H1 (cell line): ENCODE data around the gene CTDP1. TPM values are rescaled to one million over a fixed set of nuclear protein-coding genes. Genes with fewer than 3 reads are reported as not detected.

Experiments
- CTCF ChIA-PET: fragments of 300-600 bp; sonication (Branson Sonifier 250); formaldehyde crosslinking; loops from one replicate; lab custom pipeline; 2021; ENCODE audit not compliant: partially characterized antibody; lab: Charles Lee
- POLR2A ChIA-PET: fragments of 300-600 bp; sonication (Branson Sonifier 250); formaldehyde crosslinking; loops from one replicate; lab custom pipeline; 2021; ENCODE audit warnings: inconsistent platforms; ENCODE audit not compliant: partially characterized antibody; lab: Charles Lee
- DNase-seq, 2 experiments: peaks; one replicate each; pipeline versions ENCODE4 v3.0.0 to v3.0.0-alpha.2; 2010 to 2022; ENCODE audit warnings: low spot score in 2 of 2, low read depth in 1 of 2, mixed read lengths in 1 of 2
- FAIRE-seq: peaks from 2 replicates; lab custom pipeline; 2011; peaks lifted over from hg19 to GRCh38; lab: Jason Lieb, UNC
- H2AFZ ChIP-seq: 2 replicates; pipeline ENCODE4 v1.8.1; 2012; ENCODE audit warnings: low read length, inconsistent platforms
- H2AK5ac ChIP-seq: 2 replicates; pipeline ENCODE4 v1.6.1; 2013; ENCODE audit warnings: low read depth, low read length
- H2BK120ac ChIP-seq: replicated peaks from 2 replicates; pipeline ENCODE3; 2013; ENCODE audit warnings: low read depth, low read length, inconsistent platforms
- H2BK12ac ChIP-seq: 2 replicates; pipeline ENCODE4 v1.6.1; 2013; ENCODE audit warnings: low read depth, low read length
- H2BK15ac ChIP-seq: 2 replicates; pipeline ENCODE4 v1.6.1; 2013; ENCODE audit warnings: low read length
- H2BK20ac ChIP-seq: 2 replicates; pipeline ENCODE4 v1.6.1; 2013; ENCODE audit warnings: low read length
- H2BK5ac ChIP-seq: 2 replicates; pipeline ENCODE4 v1.6.1; 2013; ENCODE audit warnings: low read depth, low read length
- H3K14ac ChIP-seq: 2 replicates; pipeline ENCODE4 v1.6.1; 2013; ENCODE audit warnings: inconsistent platforms; ENCODE audit not compliant: insufficient read length
- H3K18ac ChIP-seq: 2 replicates; pipeline ENCODE4 v1.6.1; 2013; ENCODE audit warnings: low read length; ENCODE audit errors: extremely low read depth
- H3K23ac ChIP-seq: 2 replicates; pipeline ENCODE4 v1.6.1; 2013; ENCODE audit warnings: inconsistent platforms; ENCODE audit not compliant: insufficient read length
- H3K23me2 ChIP-seq: 2 replicates; pipeline ENCODE4 v1.6.1; 2013; ENCODE audit warnings: low read depth, low read length
- H3K27ac ChIP-seq: 2 replicates; pipeline ENCODE4 v1.6.1; 2011; ENCODE audit warnings: low read depth, low read length, inconsistent platforms
- H3K27me3 ChIP-seq, 4 experiments: replicated peaks in 1 of 4; 1 replicate in 1 of 4; 2 replicates in 3 of 4; pipeline versions ENCODE4 v1.6.1 to v1.8.1; 2011 to 2013; ENCODE audit warnings: low read length in 3 of 4, mild to moderate bottlenecking in 3 of 4, inconsistent platforms in 2 of 4, mixed read lengths in 2 of 4, moderate library complexity in 1 of 4; ENCODE audit not compliant: control insufficient read depth in 3 of 4, insufficient read depth in 3 of 4; ENCODE audit errors: extremely low read depth in 1 of 4
- H3K36me3 ChIP-seq, 4 experiments: 2 replicates each; pipeline versions ENCODE4 v1.6.1 to v1.8.1; 2011 to 2013; ENCODE audit warnings: mild to moderate bottlenecking in 4 of 4, low read length in 3 of 4, moderate library complexity in 2 of 4, control low read depth in 1 of 4, inconsistent platforms in 1 of 4; ENCODE audit not compliant: insufficient read depth in 4 of 4, control insufficient read depth in 2 of 4
- H3K4ac ChIP-seq: replicated peaks from 2 replicates; pipeline ENCODE3; 2013; ENCODE audit warnings: low read length, low read depth, mixed read lengths, inconsistent platforms; ENCODE audit not compliant: insufficient read length
- H3K4me1 ChIP-seq, 4 experiments: replicated peaks in 1 of 4; 1 replicate in 1 of 4; 2 replicates in 3 of 4; pipeline versions ENCODE4 v1.6.1 to v1.8.1; 2011 to 2013; ENCODE audit warnings: low read length in 3 of 4, inconsistent platforms in 2 of 4, mixed read lengths in 1 of 4; ENCODE audit not compliant: insufficient read depth in 4 of 4, control insufficient read depth in 3 of 4
- H3K4me2 ChIP-seq, 2 experiments: 2 replicates each; pipeline versions ENCODE4 v1.6.1 to v1.8.1; 2011 to 2013; ENCODE audit warnings: low read depth in 2 of 2, low read length in 2 of 2, control low read depth in 1 of 2, inconsistent platforms in 1 of 2, mild to moderate bottlenecking in 1 of 2; ENCODE audit not compliant: insufficient read depth in 1 of 2
- H3K4me3 ChIP-seq, 4 experiments: fragments of 200-600, 300-600 bp in 1 of 4; sonication (generic), shearing (Covaris generic), sonication (Bioruptor Twin) in 1 of 4; 2 replicates each; pipeline versions ENCODE4 v1.5.1 to v1.8.1; 2011 to 2016; ENCODE audit warnings: low read length in 4 of 4, low read depth in 3 of 4, control low read depth in 2 of 4, inconsistent platforms in 2 of 4, mild to moderate bottlenecking in 2 of 4, mixed read lengths in 1 of 4, moderate library complexity in 1 of 4; ENCODE audit not compliant: insufficient read depth in 2 of 4; ENCODE audit errors: extremely low read depth in 1 of 4
- H3K56ac ChIP-seq: replicated peaks from 2 replicates; pipeline ENCODE3; 2013; ENCODE audit warnings: low read depth, mild to moderate bottlenecking, mixed read lengths, low read length, inconsistent platforms; ENCODE audit not compliant: insufficient read length
- H3K79me1 ChIP-seq: 2 replicates; pipeline ENCODE4 v1.6.1; 2013; ENCODE audit warnings: low read depth, low read length, control low read depth
- H3K79me2 ChIP-seq, 2 experiments: 2 replicates each; pipeline versions ENCODE4 v1.6.1 to v1.8.1; 2012 to 2013; ENCODE audit warnings: low read length in 2 of 2, mild to moderate bottlenecking in 2 of 2, inconsistent platforms in 1 of 2; ENCODE audit not compliant: insufficient read depth in 2 of 2, control insufficient read depth in 1 of 2
- H3K9ac ChIP-seq, 4 experiments: replicated peaks in 1 of 4; 1 replicate in 1 of 4; 2 replicates in 3 of 4; pipeline versions ENCODE4 v1.6.1 to v1.8.1; 2011 to 2013; ENCODE audit warnings: low read depth in 3 of 4, low read length in 3 of 4, control low read depth in 2 of 4, mild to moderate bottlenecking in 2 of 4, moderate library complexity in 2 of 4, inconsistent platforms in 1 of 4; ENCODE audit errors: extremely low read depth in 1 of 4
- H3K9me3 ChIP-seq, 2 experiments: 2 replicates each; pipeline versions ENCODE4 v1.6.1 to v1.8.1; 2012 to 2013; ENCODE audit warnings: mild to moderate bottlenecking in 2 of 2, moderate library complexity in 2 of 2, control low read depth in 1 of 2, inconsistent platforms in 1 of 2, low read depth in 1 of 2, low read length in 1 of 2, mixed read lengths in 1 of 2; ENCODE audit not compliant: insufficient read depth in 2 of 2
- H4K20me1 ChIP-seq, 2 experiments: replicated peaks in 1 of 2; 2 replicates each; pipeline versions ENCODE3 to v1.8.1; 2011 to 2013; ENCODE audit warnings: inconsistent platforms in 2 of 2, low read length in 2 of 2, mild to moderate bottlenecking in 1 of 2; ENCODE audit not compliant: insufficient read depth in 2 of 2, control insufficient read depth in 1 of 2
- H4K5ac ChIP-seq: 2 replicates; pipeline ENCODE4 v1.6.1; 2013; ENCODE audit warnings: low read length, low read depth, mixed read lengths, inconsistent platforms; ENCODE audit not compliant: insufficient read length
- H4K8ac ChIP-seq: 2 replicates; pipeline ENCODE4 v1.8.0; 2013; ENCODE audit warnings: mild to moderate bottlenecking, moderate library complexity, low read length, inconsistent platforms; ENCODE audit not compliant: insufficient read depth; ENCODE audit errors: extremely low read depth
- H4K91ac ChIP-seq: replicated peaks from 2 replicates; pipeline ENCODE3; 2013; ENCODE audit warnings: low read length, mixed read lengths, inconsistent platforms; ENCODE audit not compliant: insufficient read length
- CTBP2 ChIP-seq: IDR thresholded peaks from 2 replicates; pipeline ENCODE4 v1.7.0; 2011; ENCODE audit warnings: borderline replicate concordance, mild to moderate bottlenecking, moderate library complexity, mixed read lengths, low read length; ENCODE audit not compliant: insufficient read depth, insufficient read length
- HDAC6 ChIP-seq: IDR thresholded peaks from one replicate; pipeline ENCODE4 v1.7.1; 2012; ENCODE audit warnings: low read depth, mild to moderate bottlenecking, inconsistent platforms, low read length, moderate library complexity
- KDM5A ChIP-seq: fragments of 200-600 bp; IDR thresholded peaks from 2 replicates; pipeline ENCODE4 v1.7.1; 2012; ENCODE audit warnings: mild to moderate bottlenecking, low read length, inconsistent platforms, mixed read lengths
- MAFK ChIP-seq: IDR thresholded peaks from 2 replicates; pipeline ENCODE4 v1.6.1; 2012; ENCODE audit warnings: low read depth, mild to moderate bottlenecking, improper control_type of control experiment, low read length
- POLR2A ChIP-seq, 2 experiments: IDR thresholded peaks; 1 replicate in 1 of 2; 2 replicates in 1 of 2; pipeline ENCODE4 v1.6.1; 2011; ENCODE audit warnings: low read depth in 2 of 2, low read length in 2 of 2, mild to moderate bottlenecking in 2 of 2; ENCODE audit errors: control extremely low read depth in 1 of 2
- RBBP5 ChIP-seq: IDR thresholded peaks from 2 replicates; pipeline ENCODE4 v1.7.1; 2012; ENCODE audit warnings: low read depth, mild to moderate bottlenecking, inconsistent platforms, low read length, moderate library complexity, borderline replicate concordance
- RFX5 ChIP-seq: IDR thresholded peaks from 2 replicates; pipeline ENCODE4 v1.6.1; 2011; ENCODE audit warnings: low read depth, low read length, improper control_type of control experiment, borderline replicate concordance
- SAP30 ChIP-seq: fragments of 300-600 bp; sonication (generic); IDR thresholded peaks from 2 replicates; pipeline ENCODE4 v1.7.1; 2012; ENCODE audit warnings: low read length, moderate library complexity, mild to moderate bottlenecking, inconsistent platforms; ENCODE audit not compliant: insufficient read depth, insufficient replicate concordance
- SIX5 ChIP-seq: IDR thresholded peaks from 2 replicates; pipeline ENCODE4 v1.6.1; 2011; ENCODE audit warnings: mild to moderate bottlenecking, low read depth, low read length
- SP1 ChIP-seq: IDR thresholded peaks from 2 replicates; pipeline ENCODE4 v1.6.1; 2011; ENCODE audit warnings: low read depth, low read length
- TCF12 ChIP-seq: IDR thresholded peaks from 2 replicates; pipeline ENCODE4 v1.6.1; 2011; ENCODE audit warnings: low read depth, mild to moderate bottlenecking, low read length
- WGBS, 2 experiments: shearing (Covaris generic) in 1 of 2; methylation state at CpG; one replicate each; pipeline versions ENCODE4 v1.1.6 to v1.1.7; 2013 to 2015; ENCODE audit warnings: low lambda C conversion rate in 2 of 2, mixed read lengths in 2 of 2, inconsistent platforms in 1 of 2, low coverage in 1 of 2, missing lambda C conversion rate in 1 of 2; ENCODE audit not compliant: insufficient replicate concordance in 2 of 2, insufficient coverage in 1 of 2, insufficient read length in 1 of 2; ENCODE audit errors: extremely low coverage in 1 of 2, missing lambda C conversion rate in 1 of 2; 5-methylcytosine and 5-hydroxymethylcytosine counted together
- polyA plus RNA-seq, 7 experiments: library from polyadenylated mRNA; depleted of rRNA in 3 of 7; stranded (reverse) in 5 of 7; unstranded in 2 of 7; fragments of >200 nt in 5 of 7; fragments of 200-250 nt in 2 of 7; gene quantifications; 1 replicate in 5 of 7; 2 replicates in 1 of 7; 4 replicates in 1 of 7; pipeline versions ENCODE4 v1.2.1 to v1.2.3, GENCODE V29; 2011 to 2013; ENCODE audit warnings: missing spikeins in 2 of 7, mixed read lengths in 2 of 7
- total RNA-seq: library from RNA; stranded (reverse); fragmentation: NEBNext Ultra II Directional; extraction: Animal tissue kit (Norgen Biotek cat#: 25700); gene quantifications from 2 replicates; pipeline ENCODE4 v1.2.1, GENCODE V29; 2021
- TF ChIP-seq, protein P1 (sequence below): IDR thresholded peaks from 2 replicates; pipeline ENCODE4 v1.6.1; 2011; ENCODE audit warnings: low read depth, mild to moderate bottlenecking, low read length; ENCODE audit not compliant: insufficient read depth
- TF ChIP-seq, protein P2 (sequence below): IDR thresholded peaks from 2 replicates; pipeline ENCODE4 v1.6.1; 2012; ENCODE audit warnings: low read length, inconsistent platforms

The CTDP1 gene
- total and polyA plus RNA-seq, 2 of the 8 experiments (the other 6 are each of a cell fraction or from before 2014, with no cell fraction given) = 16.6 to 37.0 TPM

DNA sequence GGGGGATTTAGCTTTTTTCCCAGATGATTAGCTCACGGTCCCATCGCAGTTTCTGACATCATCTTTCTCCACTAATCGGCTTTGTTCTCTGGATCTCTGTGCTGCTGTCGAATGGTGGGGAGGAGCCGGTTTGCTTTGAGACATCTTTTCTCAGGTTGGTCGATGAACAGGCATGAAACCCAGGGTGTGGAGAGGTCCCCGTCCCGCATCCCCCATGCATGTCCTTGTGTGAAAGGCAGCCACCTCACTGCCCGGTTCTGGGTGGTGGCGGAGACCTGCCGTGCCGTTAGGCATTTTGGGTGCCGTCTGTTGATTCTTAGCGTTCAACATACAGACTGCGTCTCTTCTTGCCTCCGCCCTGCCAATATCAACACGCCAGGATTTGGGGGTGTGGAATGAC, 57.8 kb downstream of the CTDP1 start:
- Histone ChIP-seq H2AK5ac (no peak overlapping the region), H3K4me1 (no peaks in the 10 kb centered on the region), H3K56ac (no peak overlapping the region), H3K27me3 (no peaks in the 10 kb centered on the region), H3K9ac (no peak overlapping the region), H2BK120ac (no peak overlapping the region), H3K9me3 (peaks cover 0 to 4% of the 10 kb centered on the region in 2 experiments; a peak in 1 of 4 replicates), H3K23ac (no peak overlapping the region), H3K36me3 (peaks cover 4 to 32% (median 17%) of the 10 kb centered on the region in 4 experiments), H3K27ac (no peak overlapping the region), H4K5ac (no peak overlapping the region), H4K91ac (no peak overlapping the region), H3K4me3 (no peak overlapping the region), H4K20me1 (peaks cover 0 to 9% of the 10 kb centered on the region in 2 experiments), H2BK15ac (no peak overlapping the region), H2BK20ac (no peak overlapping the region), H2AFZ (no peak overlapping the region), H2BK12ac (no peak overlapping the region), H3K18ac (no peak overlapping the region), H3K4ac (no peak overlapping the region), H3K4me2 (no peak overlapping the region), H4K8ac (no peak overlapping the region), H3K79me2 (no peaks in the 10 kb centered on the region; a peak in 1 of 4 replicates), H3K14ac (no peak overlapping the region), H3K79me1 (no peaks in the 10 kb centered on the region), H3K23me2 (no peaks in the 10 kb centered on the region), H2BK5ac (no peak overlapping the region)
- ChIA-PET POLR2A (no interaction called here), CTCF (no interaction called here)
- 89% methylated on average over 17 of the region's 17 CpGs; no CpG with 5 or more reads in 1 of the 2 experiments for WGBS, 2 experiments
- DNase-seq (no peak), FAIRE-seq (no peak)
- TF ChIP-seq POLR2A (IDR thresholded peaks at IDR 0.05; ENCODE audit: control extremely low read depth in 1 of 2, low read depth in 2 of 2, low read length in 2 of 2) (no peak), MAFK (no peak), SP1 (no peak), HDAC6 (no peak), RFX5 (no peak), KDM5A (no peak), SIX5 (no peak), TCF12 (no peak), RBBP5 (no peak), CTBP2 (no peak), SAP30 (no peak)
- TF ChIP-seq, protein P1, sequence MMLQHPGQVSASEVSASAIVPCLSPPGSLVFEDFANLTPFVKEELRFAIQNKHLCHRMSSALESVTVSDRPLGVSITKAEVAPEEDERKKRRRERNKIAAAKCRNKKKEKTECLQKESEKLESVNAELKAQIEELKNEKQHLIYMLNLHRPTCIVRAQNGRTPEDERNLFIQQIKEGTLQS = no peak
- TF ChIP-seq, protein P2, sequence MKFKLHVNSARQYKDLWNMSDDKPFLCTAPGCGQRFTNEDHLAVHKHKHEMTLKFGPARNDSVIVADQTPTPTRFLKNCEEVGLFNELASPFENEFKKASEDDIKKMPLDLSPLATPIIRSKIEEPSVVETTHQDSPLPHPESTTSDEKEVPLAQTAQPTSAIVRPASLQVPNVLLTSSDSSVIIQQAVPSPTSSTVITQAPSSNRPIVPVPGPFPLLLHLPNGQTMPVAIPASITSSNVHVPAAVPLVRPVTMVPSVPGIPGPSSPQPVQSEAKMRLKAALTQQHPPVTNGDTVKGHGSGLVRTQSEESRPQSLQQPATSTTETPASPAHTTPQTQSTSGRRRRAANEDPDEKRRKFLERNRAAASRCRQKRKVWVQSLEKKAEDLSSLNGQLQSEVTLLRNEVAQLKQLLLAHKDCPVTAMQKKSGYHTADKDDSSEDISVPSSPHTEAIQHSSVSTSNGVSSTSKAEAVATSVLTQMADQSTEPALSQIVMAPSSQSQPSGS = no peak
